RPMI8226 (cell line): Measurements from ENCODE around the gene SMIM44.
"Not testable (repeated sequence)": the region's sequence is repeated elsewhere in the genome, so short reads cannot be mapped to it uniquely, and the experiment has no call there.

Source experiments
- DNase-seq: peaks from one replicate; pipeline ENCODE4 v3.0.0-alpha.2; 2015

The SMIM44 gene

DNA sequence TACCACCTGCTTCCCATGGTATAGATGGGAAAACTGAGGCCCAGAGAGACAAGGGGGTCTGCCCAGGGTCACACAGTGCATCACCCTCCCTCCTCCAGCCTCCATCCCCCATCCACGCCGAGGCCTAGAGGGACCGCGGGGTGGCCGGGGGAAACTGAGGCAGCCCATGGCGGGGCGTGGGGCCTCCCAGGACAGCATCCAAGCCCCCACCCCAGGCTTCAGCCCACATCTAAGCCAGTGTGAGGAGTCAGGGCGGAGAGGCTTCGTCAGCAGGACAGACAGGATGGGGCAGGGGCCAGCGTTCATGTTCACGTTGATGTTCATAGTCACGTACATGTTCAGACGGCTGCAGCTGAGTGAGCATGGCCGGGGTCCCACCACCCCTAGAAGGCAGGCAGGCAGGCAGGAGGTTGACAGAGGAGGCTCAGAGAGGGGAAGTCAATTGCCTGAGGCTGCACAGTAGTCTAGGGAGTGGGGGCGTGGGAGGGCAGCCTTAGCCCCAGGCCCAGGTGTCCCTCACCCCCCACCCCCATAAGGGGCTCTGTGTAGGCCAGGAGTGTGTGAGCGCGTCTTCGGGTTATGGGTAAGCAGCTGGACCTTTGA is 26.2 kb downstream of the SMIM44 start:
- no peak for DNase-seq

DNA sequence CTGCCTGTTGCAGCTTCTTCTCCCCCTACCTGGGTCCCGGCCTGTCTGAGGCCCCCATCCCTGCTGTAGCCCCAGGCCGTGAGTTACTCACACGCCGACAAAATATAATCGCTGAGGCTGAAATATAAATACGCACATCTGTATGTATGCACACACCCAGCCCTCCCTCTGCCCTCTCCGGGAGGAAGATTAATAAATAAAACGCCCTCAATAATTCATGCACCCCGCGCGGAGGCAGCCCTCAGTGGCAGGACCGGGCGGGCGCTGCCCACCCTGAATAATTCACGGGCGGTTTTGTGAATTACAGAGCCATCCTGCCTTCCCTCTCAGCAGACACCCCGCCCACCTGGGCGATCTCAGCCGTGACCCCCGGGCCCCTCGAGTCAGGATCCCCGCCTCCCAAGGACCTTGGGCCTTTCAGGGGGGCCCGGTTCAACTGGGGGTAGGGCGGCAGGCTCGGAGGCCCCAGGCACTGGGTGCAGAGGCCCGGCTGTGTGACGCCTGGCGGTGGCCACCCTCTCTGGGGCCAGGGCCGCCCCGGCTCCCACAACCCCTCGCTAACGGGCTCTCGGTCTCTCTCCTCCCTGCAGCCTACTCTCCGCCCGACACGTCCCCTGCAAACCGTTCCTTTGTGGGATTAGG is 27.2 kb downstream of the SMIM44 start:
- no peak for DNase-seq

DNA sequence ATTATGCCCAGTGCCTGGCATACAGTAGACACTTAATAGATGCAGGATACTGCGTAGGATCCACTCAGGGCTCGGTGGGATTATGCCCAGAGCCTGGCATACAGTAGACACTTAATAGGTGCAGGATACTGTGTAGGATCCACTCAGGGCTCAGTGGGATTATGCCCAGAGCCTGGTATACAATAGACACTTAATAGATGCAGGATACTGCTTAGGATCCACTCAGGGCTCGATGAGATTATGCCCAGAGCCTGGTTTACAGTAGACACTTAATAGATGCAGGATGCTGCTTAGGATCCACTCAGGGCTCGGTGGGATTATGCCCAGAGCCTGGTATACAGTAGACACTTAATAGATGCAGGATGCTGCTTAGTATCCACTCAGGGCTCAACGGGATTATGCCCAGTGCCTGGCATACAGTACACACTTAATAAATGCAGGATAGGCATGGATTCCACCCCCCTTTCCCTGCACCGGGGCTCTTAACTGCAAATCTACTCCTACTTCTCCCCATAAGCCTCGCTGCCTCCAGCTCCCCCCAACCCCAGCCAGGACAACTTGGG is 27.8 kb downstream of the SMIM44 start:
- DNase-seq: no peak

DNA sequence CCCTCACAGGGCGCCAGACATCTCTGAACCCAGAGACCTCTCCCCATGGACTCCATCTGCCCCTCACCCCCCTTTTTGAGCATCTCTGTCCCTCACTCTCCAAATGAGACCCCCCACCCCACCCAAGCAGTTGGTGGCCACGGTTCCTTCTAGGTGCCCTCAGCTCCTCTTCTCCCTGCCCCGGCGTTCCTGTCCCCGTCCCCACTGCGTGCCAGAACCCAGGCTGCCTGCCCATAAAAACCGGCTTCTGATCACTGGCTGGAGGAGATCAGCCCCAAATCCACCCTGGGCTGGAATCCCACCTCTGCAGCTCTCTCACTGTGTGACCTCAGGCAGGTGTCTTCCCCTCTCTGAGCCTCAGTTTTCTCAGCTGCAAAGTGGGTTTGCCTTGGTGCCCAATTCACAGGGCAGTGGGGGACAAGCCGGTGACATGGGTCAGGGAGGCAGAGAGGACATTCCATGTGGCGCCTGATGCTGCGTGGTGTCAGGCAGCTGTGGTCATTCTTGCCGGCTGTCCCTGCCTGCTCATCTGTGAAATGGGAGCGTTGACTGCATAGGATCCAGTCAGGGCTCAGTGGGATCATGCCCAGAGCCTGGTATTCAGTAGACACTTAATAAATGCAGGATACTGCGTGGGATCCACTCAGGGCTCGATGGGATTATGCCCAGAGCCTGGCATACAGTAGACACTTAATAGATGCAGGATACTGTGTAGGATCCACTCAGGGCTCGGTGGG is 28.4 kb downstream of the SMIM44 start:
- no peak for DNase-seq

DNA sequence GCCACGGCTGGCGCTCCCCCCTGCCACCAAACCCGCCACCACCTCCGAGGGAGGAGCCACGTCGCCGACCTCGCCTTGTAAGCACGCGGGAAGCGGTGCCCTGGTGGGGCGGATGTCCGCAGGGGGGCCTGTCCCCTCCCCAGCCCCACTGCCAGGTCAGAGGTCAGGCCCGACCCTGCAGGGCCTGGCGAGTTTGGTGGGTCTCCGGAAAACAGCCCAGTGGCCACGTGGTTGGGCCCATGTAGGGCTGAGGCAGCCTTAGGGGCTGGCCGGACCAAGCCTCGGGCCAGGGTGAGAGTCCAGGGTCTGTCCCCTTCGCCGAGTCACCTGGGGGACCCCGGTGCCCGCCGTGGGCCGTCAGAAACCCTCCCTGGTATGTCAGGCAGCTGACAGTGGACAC is 29.4 kb downstream of the SMIM44 start:
- DNase-seq: no peak

DNA sequence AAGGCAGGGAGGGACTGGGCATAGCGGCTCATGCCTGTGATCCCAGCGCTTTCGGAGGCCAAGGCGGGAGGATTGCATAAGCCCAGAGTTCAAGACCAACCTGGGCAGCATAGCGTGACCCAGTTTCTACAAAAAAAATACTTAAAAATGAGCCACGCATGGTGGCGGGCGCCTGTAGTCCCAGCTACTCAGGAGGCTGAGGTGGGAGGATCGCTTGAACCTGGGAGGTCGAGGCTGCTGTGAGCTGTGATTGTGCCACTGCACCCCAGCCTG is 30.4 kb downstream of the SMIM44 start:
- DNase-seq: not testable (repeated sequence)

DNA sequence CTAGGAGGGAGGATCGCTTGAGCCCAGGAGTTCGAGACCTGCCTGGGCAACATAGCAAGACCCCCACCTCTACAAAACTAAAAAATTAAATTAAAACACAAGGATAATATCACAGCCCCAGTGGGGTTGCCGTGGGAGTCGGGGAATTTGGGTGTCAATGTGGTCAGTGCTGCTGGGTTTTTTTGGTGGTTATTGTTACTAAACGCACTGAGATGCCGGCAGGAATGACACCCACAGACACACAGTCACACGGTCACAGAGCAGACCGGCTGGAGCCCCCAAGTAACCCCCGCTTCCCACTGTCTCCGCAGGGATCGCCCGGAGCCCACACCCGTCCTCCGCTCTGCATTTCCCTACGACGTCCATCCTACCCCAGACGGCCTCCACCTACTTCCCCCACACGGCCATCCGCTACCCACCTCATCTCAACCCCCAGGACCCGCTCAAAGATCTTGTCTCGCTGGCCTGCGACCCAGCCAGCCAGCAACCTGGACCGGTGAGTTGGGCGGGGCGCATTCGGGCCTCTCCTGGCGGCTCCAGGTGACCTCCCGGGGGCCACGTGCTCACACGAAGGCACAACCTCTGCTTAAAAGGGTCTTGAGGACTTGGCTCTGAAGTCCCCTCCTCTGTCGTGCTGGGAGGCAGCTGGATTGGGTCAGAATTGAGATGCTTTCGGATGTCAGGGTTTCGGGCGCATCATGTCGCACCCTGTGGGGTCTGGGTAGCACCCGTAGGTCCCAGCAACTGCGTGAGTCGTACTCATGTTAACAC is 30.9 kb downstream of the SMIM44 start:
- DNase-seq: no peak

DNA sequence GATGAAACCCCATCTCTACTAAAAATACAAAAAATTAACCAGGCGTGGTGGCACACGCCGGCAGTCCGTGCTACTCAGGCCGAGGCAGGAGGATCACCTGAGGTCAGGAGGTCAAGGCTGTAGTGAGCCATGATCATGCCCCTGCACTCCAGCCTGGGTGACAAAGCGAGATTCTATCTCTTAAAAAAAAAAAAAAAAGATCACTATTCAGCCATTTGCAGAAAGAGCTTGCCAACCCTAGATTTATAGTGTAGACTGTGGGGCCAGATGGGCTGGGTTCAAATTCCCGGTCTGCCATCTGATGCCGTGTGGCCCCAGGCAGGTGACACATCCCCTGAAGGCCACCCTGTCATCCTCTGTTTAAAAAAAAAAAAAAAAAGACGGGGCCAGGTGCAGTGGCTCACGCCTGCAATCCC is 31.8 kb downstream of the SMIM44 start:
- no peak for DNase-seq

DNA sequence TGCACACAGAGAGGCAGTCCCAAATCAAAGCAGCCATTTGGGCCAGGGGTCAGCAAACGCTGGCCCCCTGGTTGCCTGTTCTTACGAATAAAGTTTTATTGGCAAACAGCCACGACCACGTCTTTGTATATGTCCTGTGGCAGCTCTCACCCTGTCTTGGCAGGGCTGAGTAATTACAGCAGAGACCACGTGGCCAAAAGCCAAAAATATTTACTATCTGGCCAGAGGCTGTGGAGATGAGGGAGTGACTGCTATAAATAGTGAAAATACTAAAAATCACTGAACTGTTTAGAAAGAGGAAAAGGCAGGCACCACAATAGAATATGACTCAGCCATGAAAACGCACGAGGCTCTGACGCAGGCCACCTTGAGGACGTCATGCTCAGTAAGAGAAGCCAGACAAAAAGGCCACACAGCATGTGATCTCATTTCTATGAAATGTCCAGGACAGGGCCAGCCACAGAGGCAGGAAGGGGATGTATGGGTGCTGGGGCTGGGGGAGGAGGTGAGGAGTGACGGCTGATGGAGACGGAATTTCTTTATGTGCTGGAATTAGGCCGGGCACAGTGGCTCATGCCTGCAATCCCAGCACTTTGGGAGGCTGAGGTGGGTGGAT is 32.3 kb downstream of the SMIM44 start:
- peak; percentile 63 for DNase-seq

DNA sequence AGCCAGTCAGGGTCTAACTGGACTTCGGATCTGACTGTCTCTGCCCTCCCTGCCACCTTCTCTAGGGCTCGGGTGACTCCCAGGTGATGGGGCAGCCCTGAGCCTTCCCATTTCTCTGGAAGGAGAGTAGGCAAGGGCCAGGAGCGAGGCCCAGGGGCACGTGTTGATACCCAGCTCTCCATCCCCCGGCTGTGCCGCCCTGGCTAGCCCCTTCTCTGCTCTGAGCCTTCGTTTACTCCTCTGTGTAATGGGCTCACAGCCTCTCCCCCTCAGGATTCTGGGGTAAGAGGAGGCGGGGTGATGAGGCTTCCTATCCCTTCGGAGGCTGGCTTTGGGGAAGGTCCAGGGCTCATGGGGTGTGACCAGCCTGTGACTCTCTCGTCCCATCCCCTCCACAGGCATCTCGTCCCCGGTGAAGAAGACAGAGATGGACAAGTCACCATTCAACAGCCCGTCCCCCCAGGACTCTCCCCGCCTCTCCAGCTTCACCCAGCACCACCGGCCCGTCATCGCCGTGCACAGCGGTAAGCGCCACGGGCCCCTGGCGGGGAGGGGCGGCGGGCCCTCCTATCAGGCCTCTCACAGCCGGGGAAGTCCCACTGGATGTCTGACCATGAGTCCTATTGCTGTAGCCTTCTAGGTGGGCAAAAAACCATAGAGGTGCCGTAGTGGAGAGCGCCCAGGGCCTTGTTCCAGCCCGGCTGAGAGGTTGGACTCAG is 34.5 kb downstream of the SMIM44 start:
- DNase-seq: no peak

DNA sequence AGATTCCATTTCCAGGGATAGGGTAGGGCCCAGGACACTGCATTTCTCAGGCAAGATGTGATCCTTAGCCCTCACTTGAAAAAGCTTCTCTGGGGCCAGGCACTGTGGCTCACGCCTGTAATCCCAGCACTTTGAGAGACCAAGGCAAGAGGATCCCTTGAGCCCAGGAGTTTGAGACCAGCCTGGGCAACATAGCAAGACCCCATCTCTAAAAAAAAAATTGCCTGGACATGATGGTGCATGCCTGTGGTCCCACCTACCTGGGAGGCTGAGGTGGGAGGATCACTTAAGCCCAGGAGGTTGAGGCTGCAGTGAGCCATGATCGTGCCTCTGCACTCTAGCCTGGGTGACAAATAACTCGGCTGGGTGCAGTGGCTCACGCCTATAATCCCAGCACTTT is 36.6 kb downstream of the SMIM44 start:
- not testable (repeated sequence) for DNase-seq

DNA sequence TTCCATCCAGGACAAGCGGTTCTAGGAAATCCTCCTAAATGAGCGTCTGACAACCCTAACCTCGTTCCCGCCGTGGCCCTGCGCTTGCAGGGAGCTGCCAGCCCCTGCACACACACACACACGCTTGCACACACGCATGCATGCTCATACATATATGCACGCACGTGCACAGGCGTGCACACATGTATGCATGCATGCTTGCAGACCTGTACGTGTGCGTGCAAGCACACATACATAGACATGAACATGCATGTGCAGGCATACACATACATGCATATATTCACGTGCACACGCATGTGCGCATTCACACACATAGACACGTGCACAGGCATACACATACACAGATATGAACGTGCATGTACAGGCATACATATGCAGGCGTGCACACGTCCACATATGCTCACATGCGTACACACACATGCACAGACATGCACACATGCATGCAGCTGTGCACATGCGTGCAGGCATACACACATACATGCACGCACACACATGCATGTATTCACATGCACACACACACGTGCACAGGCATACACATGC is 38.5 kb downstream of the SMIM44 start:
- no peak for DNase-seq

DNA sequence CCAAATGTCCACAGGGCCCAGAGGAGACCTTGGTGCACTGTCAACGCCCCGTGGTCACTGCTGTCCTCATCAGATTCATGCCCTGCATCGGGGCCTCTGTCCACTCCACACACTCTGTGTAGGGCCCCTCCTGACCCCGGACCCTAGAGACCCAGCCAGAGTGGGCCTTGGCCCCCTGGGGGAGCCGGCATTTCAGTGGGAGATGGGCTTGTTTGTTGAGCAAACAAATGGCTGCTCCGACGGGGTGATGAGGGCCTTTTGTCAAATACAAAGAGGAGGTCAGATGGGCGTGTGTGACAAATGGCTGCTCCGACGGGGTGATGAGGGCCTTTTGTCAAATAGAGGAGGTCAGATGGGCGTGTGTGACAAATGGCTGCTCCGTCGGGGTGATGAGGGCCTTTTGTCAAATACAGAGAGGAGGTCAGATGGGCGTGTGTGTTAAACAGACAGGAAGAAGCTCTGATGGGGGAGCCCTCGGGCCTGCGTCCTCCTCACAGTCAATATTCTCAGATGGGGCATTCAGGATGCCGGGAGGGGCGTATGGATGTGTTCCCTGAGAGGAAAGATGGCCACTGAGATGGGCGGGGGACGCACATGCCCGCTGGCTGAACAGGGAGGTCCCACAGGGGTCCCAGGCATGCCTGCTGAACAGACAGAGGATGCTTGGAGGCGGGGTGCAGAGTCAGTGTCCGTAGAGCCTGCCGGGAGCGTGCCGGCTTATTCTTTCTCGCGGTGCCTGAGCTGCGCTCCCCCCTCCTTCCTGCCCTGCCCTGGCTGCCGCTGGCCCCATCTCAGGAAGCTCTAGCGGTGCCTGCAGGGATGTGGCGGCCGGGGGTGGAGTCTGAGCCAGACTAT is 39.2 kb downstream of the SMIM44 start:
- no peak for DNase-seq

DNA sequence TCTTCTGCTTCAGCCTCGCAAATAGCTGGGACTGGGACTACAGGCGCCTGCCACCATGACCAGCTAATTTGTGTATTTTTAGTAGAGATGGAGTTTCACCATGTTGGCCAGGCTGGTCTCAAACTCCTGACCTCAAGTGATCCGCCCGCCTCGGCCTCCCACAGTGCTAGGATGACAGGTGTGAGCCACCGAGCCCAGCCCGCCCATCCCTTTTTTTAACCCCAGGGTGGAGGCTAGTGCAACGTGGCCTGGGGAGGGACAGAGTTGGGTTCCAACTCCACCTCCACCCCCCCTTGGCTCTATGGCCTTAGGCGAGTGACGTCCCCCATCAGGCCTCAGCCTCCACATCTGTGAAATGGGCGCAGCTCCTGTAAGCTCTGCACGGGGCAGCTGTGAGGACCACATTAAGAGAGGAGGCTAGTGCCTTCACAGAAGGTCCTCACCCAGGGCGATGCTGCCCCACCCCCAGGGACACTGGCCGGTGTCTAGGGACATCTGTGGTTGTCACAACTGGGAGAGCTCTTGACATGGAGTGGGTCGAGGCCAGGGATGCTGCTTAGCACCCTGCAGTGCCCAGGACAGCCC is 40.7 kb downstream of the SMIM44 start:
- DNase-seq: no peak

DNA sequence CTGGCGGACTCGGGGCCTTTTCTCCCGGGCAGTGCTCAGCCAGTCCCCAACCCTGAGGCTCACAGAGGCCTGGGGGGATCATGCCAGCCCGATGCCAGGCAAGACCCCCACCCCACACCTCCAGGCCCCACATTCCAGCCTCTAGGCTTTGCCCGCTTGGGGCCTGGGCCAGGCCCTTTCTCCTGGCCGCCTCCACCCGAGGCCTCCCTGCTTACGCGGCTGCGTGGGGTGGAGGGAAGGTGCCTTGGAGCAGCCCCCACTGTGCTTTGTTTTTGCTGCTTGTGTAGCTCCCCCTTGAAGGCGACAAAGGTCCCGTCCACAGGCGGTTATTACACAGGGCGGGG is 41.3 kb downstream of the SMIM44 start:
- no peak for DNase-seq

DNA sequence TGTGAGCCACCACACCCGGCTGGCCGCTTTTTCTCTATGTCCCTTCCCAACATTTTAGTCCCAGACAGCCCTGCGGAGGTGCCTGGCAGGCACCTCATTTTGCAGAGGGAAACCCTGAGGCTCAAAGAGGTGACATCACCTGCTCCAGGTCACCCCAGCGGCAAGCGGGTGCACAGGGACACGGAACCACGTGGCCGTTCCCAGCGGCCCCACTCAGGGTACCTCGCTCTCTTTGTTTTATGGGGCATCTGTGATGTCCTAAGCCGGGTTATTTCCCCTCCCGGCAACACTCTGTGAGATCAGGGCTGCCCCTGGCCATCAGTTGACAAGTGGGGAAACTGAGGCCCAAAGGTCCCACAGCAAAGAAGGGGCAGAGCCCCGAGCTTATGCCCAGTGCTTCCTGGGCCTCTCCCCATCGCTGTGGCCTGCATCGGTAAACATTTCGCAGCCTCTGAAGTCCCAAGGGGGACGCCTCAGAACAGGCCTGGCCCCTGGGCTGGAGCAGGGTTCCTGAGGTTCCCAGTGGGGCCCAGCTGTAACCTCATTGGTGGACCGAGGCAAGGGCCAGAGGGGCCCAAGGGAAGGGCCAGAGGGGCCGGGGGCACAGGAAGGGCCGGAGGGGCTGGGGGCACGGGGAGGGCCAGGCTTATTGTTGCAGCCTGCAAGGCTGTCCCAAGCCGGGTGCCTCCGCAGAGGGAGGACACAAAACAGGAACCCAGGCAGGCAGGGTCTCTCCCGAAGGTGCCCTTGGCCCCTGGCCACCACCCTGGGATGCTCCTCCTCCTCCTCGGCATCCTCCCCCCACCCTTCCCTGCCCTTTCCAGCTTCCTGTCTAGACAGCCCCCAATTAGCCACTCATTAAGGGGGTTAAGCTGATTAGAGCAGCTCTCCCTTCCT is 41.9 kb downstream of the SMIM44 start:
- DNase-seq: no peak

DNA sequence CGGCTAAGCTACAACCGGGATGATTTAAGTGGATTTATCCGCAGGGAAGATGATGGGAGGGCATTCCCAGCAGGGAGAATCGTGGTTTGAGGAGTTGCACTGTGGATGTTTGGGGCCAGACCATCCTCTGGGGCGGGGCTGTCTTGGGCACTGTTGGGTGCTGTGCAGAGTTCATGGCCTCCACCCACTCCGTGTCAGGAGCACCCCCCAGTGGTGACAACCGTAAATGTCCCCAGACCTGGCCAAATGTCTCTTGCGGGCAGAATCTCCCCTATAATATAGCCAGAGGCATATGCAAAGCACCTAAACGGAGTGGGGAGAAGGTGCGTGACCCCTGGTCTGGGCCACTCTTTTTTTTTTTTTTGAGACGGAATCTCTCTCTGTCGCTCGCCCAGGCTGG is 43.2 kb downstream of the SMIM44 start:
- DNase-seq: peak; percentile 50

DNA sequence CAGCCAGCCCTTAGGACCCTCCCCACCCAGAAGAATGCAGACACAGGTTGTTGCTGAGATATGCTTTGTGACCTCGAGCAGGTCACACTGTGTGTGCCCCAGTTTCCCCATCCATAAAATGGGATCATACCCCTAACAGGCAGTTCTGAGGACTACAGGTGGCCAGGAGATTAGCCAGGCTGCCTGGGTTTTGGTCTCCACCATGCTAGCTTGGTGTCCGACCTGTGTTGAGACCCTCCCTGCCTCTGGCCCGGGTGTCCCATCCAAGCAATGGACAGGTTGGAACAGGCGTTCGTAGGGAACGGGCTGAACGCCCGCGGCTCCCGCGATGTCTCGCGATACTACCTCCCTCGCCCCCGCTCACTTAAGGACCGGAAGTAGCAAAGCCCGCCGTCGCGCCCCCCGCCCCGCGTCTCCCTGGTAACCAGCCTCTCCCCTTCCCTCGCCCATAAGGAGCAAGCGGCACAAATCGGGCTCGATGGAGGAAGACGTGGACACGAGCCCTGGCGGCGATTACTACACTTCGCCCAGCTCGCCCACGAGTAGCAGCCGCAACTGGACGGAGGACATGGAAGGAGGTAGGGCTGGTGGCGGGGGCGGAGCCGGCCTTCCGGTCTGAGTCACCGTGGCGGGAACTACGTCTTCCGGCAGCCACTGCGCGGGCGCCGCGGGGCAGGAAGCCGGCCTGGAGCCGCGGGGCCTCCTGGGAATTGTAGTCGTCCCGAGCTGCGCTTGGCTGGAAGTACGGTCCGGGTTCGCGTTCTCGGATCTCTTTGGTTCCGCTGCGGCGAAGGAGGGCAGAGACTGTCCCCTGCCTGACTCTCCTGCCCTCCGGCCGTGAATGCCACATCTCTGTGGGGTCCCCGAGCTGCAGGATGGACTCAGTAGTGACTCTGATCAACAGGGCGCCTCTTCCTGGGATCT is 48.3 kb downstream of the SMIM44 start:
- peak; percentile 94 for DNase-seq
